OCI-LY3 (cell line): ENCODE measurements around the gene HOXC6.

Experiments used
- H2AFZ ChIP-seq: fragments of 200-600, 300-600 bp; shearing (Covaris generic); 2 replicates; pipeline ENCODE4 v1.6.0; 2014; ENCODE audit warnings: antibody characterized with exemption, low read depth, low read length
- H3K27ac ChIP-seq: fragments of 200-600, 300-600 bp; sonication (generic); 2 replicates; pipeline ENCODE4 v1.5.1; 2014; ENCODE audit warnings: mild to moderate bottlenecking, low read length, moderate library complexity, mixed read lengths
- H3K27me3 ChIP-seq: fragments of 200-600, 300-600 bp; sonication (generic); 2 replicates; pipeline ENCODE4 v1.6.1; 2014; ENCODE audit warnings: low read depth, low read length, mixed read lengths
- H3K36me3 ChIP-seq: fragments of 200-600, 300-600 bp; sonication (generic); replicated peaks from 2 replicates; pipeline ENCODE3; 2014; ENCODE audit warnings: low read depth, low read length, mixed read lengths
- H3K4me1 ChIP-seq: fragments of 300-600, 200-600 bp; sonication (generic); 2 replicates; pipeline ENCODE4 v1.6.1; 2014; ENCODE audit warnings: low read length, mixed read lengths
- H3K4me2 ChIP-seq: fragments of 200-600, 300-600 bp; sonication (generic); 2 replicates; pipeline ENCODE4 v1.6.1; 2014; ENCODE audit warnings: low read length, mixed read lengths
- H3K4me3 ChIP-seq: fragments of 300-600, 200-600 bp; sonication (generic); 2 replicates; pipeline ENCODE4 v1.5.1; 2014; ENCODE audit warnings: antibody characterized with exemption, mild to moderate bottlenecking, low read length, moderate library complexity
- H3K79me2 ChIP-seq: fragments of 300-600, 200-600 bp; shearing (Covaris generic); 2 replicates; pipeline ENCODE4 v1.6.1; 2014; ENCODE audit warnings: mild to moderate bottlenecking, low read length, mixed read lengths
- H3K9ac ChIP-seq: fragments of 300-600, 200-600 bp; shearing (Covaris generic); 2 replicates; pipeline ENCODE4 v1.6.0; 2014; ENCODE audit warnings: mild to moderate bottlenecking, low read length, moderate library complexity
- H3K9me3 ChIP-seq: fragments of 200-600, 300-600 bp; shearing (Covaris generic); 2 replicates; pipeline ENCODE4 v1.6.1; 2014; ENCODE audit warnings: low read length, mixed read lengths; ENCODE audit not compliant: insufficient read depth
- H4K20me1 ChIP-seq: fragments of 200-600, 300-600 bp; sonication (generic); 2 replicates; pipeline ENCODE4 v1.6.1; 2016; ENCODE audit warnings: low read length, mixed read lengths; ENCODE audit not compliant: insufficient read depth
- CTCF ChIP-seq: fragments of 200-600, 300-600 bp; sonication (generic); IDR thresholded peaks from 2 replicates; pipeline ENCODE4 v1.5.1; 2014; ENCODE audit warnings: antibody characterized with exemption, low read length, low read depth
- EZH2phosphoT487 ChIP-seq: fragments of 200-600 bp; shearing (Covaris generic); IDR thresholded peaks from 2 replicates; pipeline ENCODE4 v1.6.1; 2018; ENCODE audit warnings: antibody characterized with exemption, mixed run types, low read depth

Gene HOXC6

GRCh38 chr12:54047964-54048303, 19.7 kb downstream of the HOXC6 start:
- H3K4me3 ChIP-seq: no peak overlapping the region
- TF ChIP-seq CTCF: no peak
- no peak for TF ChIP-seq EZH2phosphoT487
- H3K4me2 ChIP-seq: no peak overlapping the region
- H3K27ac ChIP-seq: no peak overlapping the region
- no peak overlapping the region for H3K9ac ChIP-seq
- no peaks in the 10 kb centered on the region for H3K36me3 ChIP-seq
- peaks cover 43% of the 10 kb centered on the region for H3K4me1 ChIP-seq
- H2AFZ ChIP-seq: no peak overlapping the region
- no peaks in the 10 kb centered on the region for H3K27me3 ChIP-seq
- no peaks in the 10 kb centered on the region for H3K79me2 ChIP-seq
- H3K9me3 ChIP-seq: no peaks in the 10 kb centered on the region
- no peaks in the 10 kb centered on the region for H4K20me1 ChIP-seq

DNA sequence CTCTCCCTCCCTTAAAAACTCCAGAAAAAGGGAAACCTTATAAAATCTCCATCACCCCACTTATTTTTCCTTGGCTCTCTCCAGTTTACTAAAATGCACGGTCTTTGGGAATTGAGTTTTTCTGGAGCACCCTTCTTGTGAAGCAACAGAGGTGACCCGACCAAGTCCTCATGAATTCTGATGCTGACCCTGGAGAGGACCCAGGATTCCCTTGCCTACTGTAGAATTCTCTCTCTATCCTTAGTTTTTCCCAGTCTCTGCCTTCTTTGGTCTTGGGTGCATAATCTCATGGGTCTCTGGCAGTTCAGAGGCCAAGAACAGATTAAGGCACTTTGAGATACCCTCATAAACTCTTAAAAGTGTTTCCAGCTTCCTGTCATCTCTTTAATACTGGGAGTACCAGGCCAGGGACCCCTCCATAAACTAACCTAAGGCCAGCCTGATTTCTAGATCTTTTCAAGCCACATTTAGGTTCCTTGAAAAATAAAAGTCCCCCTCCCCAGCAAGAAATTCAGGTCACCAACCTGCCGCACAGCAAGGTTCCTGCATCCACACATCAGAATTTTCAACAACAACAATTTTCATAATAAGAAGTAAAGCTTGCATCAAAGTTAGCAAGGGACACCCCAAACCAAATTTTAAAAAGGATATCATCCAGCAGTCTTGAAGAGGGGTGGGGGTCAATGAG, 20.3 kb downstream of the HOXC6 start:
- TF ChIP-seq CTCF: no peak
- Histone ChIP-seq H3K9ac (no peak overlapping the region), H3K79me2 (no peaks in the 10 kb centered on the region), H3K4me3 (no peak overlapping the region), H3K9me3 (no peaks in the 10 kb centered on the region), H3K4me2 (no peak overlapping the region), H4K20me1 (no peaks in the 10 kb centered on the region), H2AFZ (no peak overlapping the region), H3K27me3 (no peaks in the 10 kb centered on the region), H3K36me3 (no peaks in the 10 kb centered on the region), H3K4me1 (peaks cover 38% of the 10 kb centered on the region), H3K27ac (no peak overlapping the region)

- Histone ChIP-seq H3K4me2 (no peak overlapping the region), H3K4me3 (no peak overlapping the region), H3K9ac (no peak overlapping the region), H4K20me1 (no peaks in the 10 kb centered on the region), H3K4me1 (peaks cover 33% of the 10 kb centered on the region), H3K36me3 (no peaks in the 10 kb centered on the region), H3K79me2 (peaks cover 5% of the 10 kb centered on the region), H3K27ac (no peak overlapping the region), H3K9me3 (no peaks in the 10 kb centered on the region), H2AFZ (no peak overlapping the region), H3K27me3 (no peaks in the 10 kb centered on the region)
- TF ChIP-seq EZH2phosphoT487: no peak
- TF ChIP-seq CTCF: no peak
Observed at GRCh38 chr12:54049108-54049507, 20.9 kb downstream of the HOXC6 start.

GRCh38 chr12:54050482-54050810, 22.2 kb downstream of the HOXC6 start:
- Histone ChIP-seq H3K79me2 (peaks cover 16% of the 10 kb centered on the region), H3K27me3 (no peaks in the 10 kb centered on the region), H3K9me3 (no peaks in the 10 kb centered on the region), H3K27ac (peak overlapping the region; percentile 37; the same call in 1 of the 2 replicates), H3K9ac (peak overlapping the region; percentile 74), H3K36me3 (peaks cover 1% of the 10 kb centered on the region), H3K4me1 (peaks cover 26% of the 10 kb centered on the region), H3K4me2 (peak overlapping the region; percentile 98), H3K4me3 (peak overlapping the region; percentile 75), H4K20me1 (no peaks in the 10 kb centered on the region), H2AFZ (peak overlapping the region; percentile 98)
- TF ChIP-seq EZH2phosphoT487: no peak
- TF ChIP-seq CTCF: no peak
